ENCODE results near the gene RGS3.

Gene RGS3

GRCh38 chr9:113558632-113559502 is 95.3 kb downstream of the RGS3 start:
- no peak for DNase-seq

- DNase-seq, result no peak
Observed at GRCh38 chr9:113559834-113560800, 96.6 kb downstream of the RGS3 start.

- no peak for DNase-seq
Observed at GRCh38 chr9:113562653-113563381, 99.3 kb downstream of the RGS3 start.

- no peak for DNase-seq
Observed at GRCh38 chr9:113563826-113564497, 100.4 kb downstream of the RGS3 start.

GRCh38 chr9:113564498-113565237 is 101.1 kb downstream of the RGS3 start:
- no peak for DNase-seq

GRCh38 chr9:113566016-113566711 is 102.6 kb downstream of the RGS3 start:
- DNase-seq, result no peak

GRCh38 chr9:113566712-113567071 is 103.2 kb downstream of the RGS3 start:
- no peak for DNase-seq

- DNase-seq, result no peak
Observed at GRCh38 chr9:113567361-113568080, 104.0 kb downstream of the RGS3 start.

GRCh38 chr9:113568081-113568435 is 104.5 kb downstream of the RGS3 start:
- DNase-seq, result no peak

GRCh38 chr9:113568571-113569321 is 105.2 kb downstream of the RGS3 start:
- no peak for DNase-seq

- no peak for DNase-seq
Observed at GRCh38 chr9:113569472-113570060, 106.0 kb downstream of the RGS3 start.

- no peak for DNase-seq
Observed at GRCh38 chr9:113570106-113570505, 106.6 kb downstream of the RGS3 start.

- DNase-seq, result no peak
Observed at GRCh38 chr9:113570749-113571711, 107.5 kb downstream of the RGS3 start.

GRCh38 chr9:113572076-113572861 is 108.7 kb downstream of the RGS3 start:
- DNase-seq, result no peak

- DNase-seq, result no peak
Observed at GRCh38 chr9:113573046-113573958, 109.8 kb downstream of the RGS3 start.

- DNase-seq, result no peak
Observed at GRCh38 chr9:113573959-113574352, 110.4 kb downstream of the RGS3 start.
